Stimulated activated CD4-positive, alpha-beta T cell treated with anti-CD3 and anti-CD28 coated beads, Interleukin-1b, Interleukin-23, amount 100 ng/mL, for 1 hour (primary cell): ENCODE measurements around the gene RBMS3.
"Not testable (repeated sequence)": the region's sequence is repeated elsewhere in the genome, so short reads cannot be mapped to it uniquely, and the experiment has no call there.

Experiments
- DNase-seq, 2 donors: peaks; one replicate each; pipeline ENCODE4 v3.0.0-alpha.2; 2020; ENCODE audit warnings: low read depth in 2 of 2

RBMS3 gene

GRCh38 chr3:29777869-29778268 is 497.0 kb downstream of the RBMS3 start:
- no peak for DNase-seq

- DNase-seq, result no peak
These were observed 508.8 kb downstream of the RBMS3 start for GRCh38 chr3:29789686-29790085.

GRCh38 chr3:29796808-29797207 is 515.9 kb downstream of the RBMS3 start:
- DNase-seq, result no peak

- no peak for DNase-seq
These were observed 521.2 kb downstream of the RBMS3 start for GRCh38 chr3:29802057-29802456.

GRCh38 chr3:29804044-29804443 is 523.2 kb downstream of the RBMS3 start:
- DNase-seq, result no peak

- no peak for DNase-seq
These were observed 524.9 kb downstream of the RBMS3 start for GRCh38 chr3:29805757-29806156.

- not testable (repeated sequence) for DNase-seq
These were observed 527.5 kb downstream of the RBMS3 start for GRCh38 chr3:29808324-29808723.

GRCh38 chr3:29822071-29822470 is 541.2 kb downstream of the RBMS3 start:
- no peak for DNase-seq

- no peak for DNase-seq
These were observed 542.4 kb downstream of the RBMS3 start for GRCh38 chr3:29823233-29823632.

GRCh38 chr3:29826712-29827111 is 545.8 kb downstream of the RBMS3 start:
- DNase-seq, result no peak

- no peak for DNase-seq
These were observed 546.9 kb downstream of the RBMS3 start for GRCh38 chr3:29827756-29828155.

GRCh38 chr3:29829340-29829739 is 548.5 kb downstream of the RBMS3 start:
- no peak for DNase-seq

- DNase-seq, result no peak
These were observed 569.8 kb downstream of the RBMS3 start for GRCh38 chr3:29850641-29851040.

GRCh38 chr3:29852767-29853166 is 571.9 kb downstream of the RBMS3 start:
- no peak for DNase-seq

- DNase-seq, result no peak
These were observed 573.0 kb downstream of the RBMS3 start for GRCh38 chr3:29853841-29854397.

- no peak for DNase-seq
These were observed 574.0 kb downstream of the RBMS3 start for GRCh38 chr3:29854821-29855220.

- no peak for DNase-seq
These were observed 578.9 kb downstream of the RBMS3 start for GRCh38 chr3:29859726-29860270.

- DNase-seq, result no peak
These were observed 583.9 kb downstream of the RBMS3 start for GRCh38 chr3:29864809-29865208.

GRCh38 chr3:29868543-29869101 is 587.8 kb downstream of the RBMS3 start:
- no peak for DNase-seq

- DNase-seq, result no peak
These were observed 589.3 kb downstream of the RBMS3 start for GRCh38 chr3:29870136-29870535.

GRCh38 chr3:29871087-29871486 is 590.2 kb downstream of the RBMS3 start:
- DNase-seq, result no peak

- no peak for DNase-seq
These were observed 599.9 kb downstream of the RBMS3 start for GRCh38 chr3:29880809-29881208.

GRCh38 chr3:29887451-29887850 is 606.6 kb downstream of the RBMS3 start:
- DNase-seq, result no peak

GRCh38 chr3:29889215-29889614 is 608.3 kb downstream of the RBMS3 start:
- no peak for DNase-seq
